Vagina (tissue), 2 donors: ENCODE results near the gene ECEL1.

ENCODE experiments used
- POLR2A ChIP-seq, 2 donors: fragments of 450-650 bp; IDR thresholded peaks; one replicate each; pipeline ENCODE4 v1.6.1; 2017; ENCODE audit warnings: antibody characterized with exemption in 2 of 2, mild to moderate bottlenecking in 2 of 2, moderate library complexity in 2 of 2
- POLR2AphosphoS5 ChIP-seq, 2 donors: sonication (generic); formaldehyde crosslinking; IDR thresholded peaks; one replicate each; pipeline ENCODE4 v1.9.0; 2017; ENCODE audit warnings: antibody characterized with exemption in 2 of 2, mild to moderate bottlenecking in 2 of 2, low read depth in 1 of 2; ENCODE audit not compliant: insufficient read depth in 1 of 2
- TF ChIP-seq, protein P1 (sequence below), 3 experiments: fragments of 450-650 bp in 2 of 3; fragments of 200-600 bp in 1 of 3; sonication (generic) in 1 of 3; IDR thresholded peaks; one replicate each; pipeline ENCODE4 v1.5.1; 2017 to 2019; ENCODE audit warnings: antibody characterized with exemption in 3 of 3, mild to moderate bottlenecking in 2 of 3, moderate library complexity in 2 of 3

DNA sequence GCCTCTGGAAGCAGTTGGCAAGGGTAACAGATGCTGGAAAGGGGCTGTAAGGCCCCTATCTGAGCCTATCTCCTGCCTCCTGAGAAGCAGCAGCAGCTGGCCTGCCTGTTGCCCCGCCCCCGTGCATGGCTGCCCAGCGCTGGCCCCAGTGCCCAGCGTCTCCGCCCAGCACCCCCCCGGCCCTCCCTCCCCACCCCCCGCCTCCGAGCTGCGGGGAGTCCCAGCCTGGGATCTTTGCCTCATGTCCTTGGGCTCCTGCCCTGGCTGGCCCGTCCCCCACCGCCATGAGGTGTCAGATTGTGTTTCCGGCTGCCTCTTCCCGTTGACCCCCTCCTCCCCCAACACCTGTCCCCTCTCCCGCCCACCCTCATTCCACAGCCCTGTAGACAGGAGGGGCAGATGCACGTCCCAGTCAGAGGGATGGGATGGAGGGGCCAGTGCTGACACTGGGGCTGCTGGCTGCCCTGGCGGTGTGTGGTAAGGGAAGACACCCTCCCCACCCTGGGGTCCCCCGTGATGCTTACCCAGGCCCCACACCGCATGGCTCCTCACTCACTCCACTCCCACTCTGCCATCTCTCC, 38.2 kb upstream of the ECEL1 start, which contains the start of gene CHRND:
- TF ChIP-seq POLR2AphosphoS5 (IDR thresholded peaks at IDR 0.05; ENCODE audit: insufficient read depth in 1 of 2, low read depth in 1 of 2) (no peak), POLR2A (IDR thresholded peaks at IDR 0.05) (no peak)
- TF ChIP-seq, protein P1, sequence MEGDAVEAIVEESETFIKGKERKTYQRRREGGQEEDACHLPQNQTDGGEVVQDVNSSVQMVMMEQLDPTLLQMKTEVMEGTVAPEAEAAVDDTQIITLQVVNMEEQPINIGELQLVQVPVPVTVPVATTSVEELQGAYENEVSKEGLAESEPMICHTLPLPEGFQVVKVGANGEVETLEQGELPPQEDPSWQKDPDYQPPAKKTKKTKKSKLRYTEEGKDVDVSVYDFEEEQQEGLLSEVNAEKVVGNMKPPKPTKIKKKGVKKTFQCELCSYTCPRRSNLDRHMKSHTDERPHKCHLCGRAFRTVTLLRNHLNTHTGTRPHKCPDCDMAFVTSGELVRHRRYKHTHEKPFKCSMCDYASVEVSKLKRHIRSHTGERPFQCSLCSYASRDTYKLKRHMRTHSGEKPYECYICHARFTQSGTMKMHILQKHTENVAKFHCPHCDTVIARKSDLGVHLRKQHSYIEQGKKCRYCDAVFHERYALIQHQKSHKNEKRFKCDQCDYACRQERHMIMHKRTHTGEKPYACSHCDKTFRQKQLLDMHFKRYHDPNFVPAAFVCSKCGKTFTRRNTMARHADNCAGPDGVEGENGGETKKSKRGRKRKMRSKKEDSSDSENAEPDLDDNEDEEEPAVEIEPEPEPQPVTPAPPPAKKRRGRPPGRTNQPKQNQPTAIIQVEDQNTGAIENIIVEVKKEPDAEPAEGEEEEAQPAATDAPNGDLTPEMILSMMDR (IDR thresholded peaks at IDR 0.05): no peak
